Stomach (tissue), 9 donors: ENCODE measurements around the gene PTPRT. TPM values are rescaled to one million over a fixed set of nuclear protein-coding genes. Genes with fewer than 3 reads are reported as not detected.

Source experiments
- DNase-seq, 2 donors: peaks; one replicate each; pipeline versions ENCODE4 v3.0.0 to v3.0.0-alpha.2; 2013 to 2019
- H3K27ac ChIP-seq, 5 donors: fragments of 200-600 bp in 4 of 5; sonication (generic) in 4 of 5; one replicate each; pipeline ENCODE4 v1.5.1; 2013 to 2019; ENCODE audit warnings: mild to moderate bottlenecking in 1 of 5, moderate library complexity in 1 of 5
- H3K27me3 ChIP-seq, 3 donors: fragments of 200-600 bp; sonication (generic); one replicate each; pipeline ENCODE4 v1.5.1; 2017 to 2019; ENCODE audit warnings: mixed run types in 1 of 3
- H3K36me3 ChIP-seq, 4 donors: fragments of 200-600 bp; sonication (generic); 1 replicate in 3 of 4; 2 replicates in 1 of 4; pipeline ENCODE4 v1.5.1; 2016 to 2019
- H3K4me1 ChIP-seq, 4 donors: fragments of 200-600 bp; sonication (generic); one replicate each; pipeline ENCODE4 v1.5.1; 2016 to 2019
- H3K4me3 ChIP-seq, 4 donors: fragments of 200-600 bp; sonication (generic) in 3 of 4; one replicate each; pipeline ENCODE4 v1.5.1; 2016 to 2019; ENCODE audit warnings: mild to moderate bottlenecking in 1 of 4
- H3K9me3 ChIP-seq, 4 donors: fragments of 200-600 bp; sonication (generic); one replicate each; pipeline ENCODE4 v1.5.1; 2016 to 2019
- EP300 ChIP-seq: sonication (generic); formaldehyde crosslinking; IDR thresholded peaks from one replicate; pipeline ENCODE4 v1.6.1; 2017; ENCODE audit warnings: antibody characterized with exemption
- POLR2A ChIP-seq, 4 donors: fragments of 450-650 bp; IDR thresholded peaks; one replicate each; pipeline ENCODE4 v1.6.1; 2016; ENCODE audit warnings: antibody characterized with exemption in 4 of 4, control low read depth in 2 of 4, mild to moderate bottlenecking in 1 of 4, moderate library complexity in 1 of 4
- POLR2AphosphoS5 ChIP-seq, 3 donors: sonication (generic); formaldehyde crosslinking; IDR thresholded peaks; one replicate each; pipeline ENCODE4 v1.6.1; 2016; ENCODE audit warnings: antibody characterized with exemption in 3 of 3
- WGBS, 5 donors: extraction: QIAGEN DNeasy Blood & Tissue Kit in 3 of 5; methylation state at CpG; one replicate each; pipeline versions ENCODE4 v1.1.5 to v1.1.7; 2013 to 2018; 5-methylcytosine and 5-hydroxymethylcytosine counted together
- intact Hi-C: fragments of 100-400 bp; cut with DNase I; formaldehyde crosslinking; loops from one replicate; pipeline ENCODE4 v1.15.1; 2023; ENCODE audit warnings: low total_unique reads
- polyA plus RNA-seq, 3 donors: library from polyadenylated mRNA; stranded (reverse); fragments of 200-250 nt; gene quantifications; one replicate each; pipeline ENCODE4 v1.2.3, GENCODE V29; 2013
- total RNA-seq, 5 donors: library from RNA; depleted of rRNA; stranded (reverse); fragments of >200 nt; gene quantifications; one replicate each; pipeline versions ENCODE4 v1.1.0 to v1.2.3, GENCODE V29; 2014 to 2016
- TF ChIP-seq, protein P1 (sequence below), 7 experiments: fragments of 450-650 bp in 4 of 7; fragments of 200-600 bp in 3 of 7; sonication (generic) in 3 of 7; IDR thresholded peaks; one replicate each; pipeline ENCODE4 v1.5.1; 2016 to 2019; ENCODE audit warnings: antibody characterized with exemption in 7 of 7, control low read depth in 2 of 7, mild to moderate bottlenecking in 1 of 7
- donor health status: healthy with polysubstance abuse.
- donor health status: Bipolar disorder and iron deficiency.
- donor health status: healthy.

The PTPRT gene
- total and polyA plus RNA-seq, 8 donors = 0.05 to 11.6 (median 1.7) TPM; not detected in 2

DNA sequence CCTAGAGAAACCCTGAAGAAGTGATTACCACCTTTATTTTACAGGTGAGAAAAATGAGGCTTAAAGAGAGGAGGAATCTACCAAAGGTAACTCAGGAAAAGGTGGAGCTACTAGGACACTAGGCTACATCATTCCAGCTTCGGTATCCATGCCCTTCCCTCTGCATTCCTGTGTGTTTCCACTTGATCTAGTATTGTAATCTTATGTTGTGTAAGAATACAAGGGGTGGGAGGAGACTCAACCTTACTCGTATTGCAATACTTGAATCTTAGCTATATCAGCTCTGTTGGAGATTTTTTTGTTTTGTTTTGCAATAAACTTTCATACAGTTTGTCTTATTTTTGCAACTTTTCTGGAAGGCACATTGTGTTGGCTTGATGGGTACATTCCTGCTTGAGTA, 742.4 kb downstream of the PTPRT start:
- Histone ChIP-seq H3K36me3 (no peaks in the 10 kb centered on the region), H3K27me3 (no peaks in the 10 kb centered on the region), H3K4me3 (no peak overlapping the region), H3K4me1 (no peaks in the 10 kb centered on the region), H3K9me3 (no peaks in the 10 kb centered on the region), H3K27ac (no peak overlapping the region)
- 68 to 77% (median 69%) methylated on average over 2 of the region's 2 CpGs for WGBS, 5 donors
- intact Hi-C loops = no loop called here
- DNase-seq = no peak
- no peak for TF ChIP-seq POLR2AphosphoS5 (IDR thresholded peaks at IDR 0.05)
- TF ChIP-seq POLR2A (IDR thresholded peaks at IDR 0.05) = no peak
- TF ChIP-seq, protein P1, sequence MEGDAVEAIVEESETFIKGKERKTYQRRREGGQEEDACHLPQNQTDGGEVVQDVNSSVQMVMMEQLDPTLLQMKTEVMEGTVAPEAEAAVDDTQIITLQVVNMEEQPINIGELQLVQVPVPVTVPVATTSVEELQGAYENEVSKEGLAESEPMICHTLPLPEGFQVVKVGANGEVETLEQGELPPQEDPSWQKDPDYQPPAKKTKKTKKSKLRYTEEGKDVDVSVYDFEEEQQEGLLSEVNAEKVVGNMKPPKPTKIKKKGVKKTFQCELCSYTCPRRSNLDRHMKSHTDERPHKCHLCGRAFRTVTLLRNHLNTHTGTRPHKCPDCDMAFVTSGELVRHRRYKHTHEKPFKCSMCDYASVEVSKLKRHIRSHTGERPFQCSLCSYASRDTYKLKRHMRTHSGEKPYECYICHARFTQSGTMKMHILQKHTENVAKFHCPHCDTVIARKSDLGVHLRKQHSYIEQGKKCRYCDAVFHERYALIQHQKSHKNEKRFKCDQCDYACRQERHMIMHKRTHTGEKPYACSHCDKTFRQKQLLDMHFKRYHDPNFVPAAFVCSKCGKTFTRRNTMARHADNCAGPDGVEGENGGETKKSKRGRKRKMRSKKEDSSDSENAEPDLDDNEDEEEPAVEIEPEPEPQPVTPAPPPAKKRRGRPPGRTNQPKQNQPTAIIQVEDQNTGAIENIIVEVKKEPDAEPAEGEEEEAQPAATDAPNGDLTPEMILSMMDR (IDR thresholded peaks at IDR 0.05) = no peak
- TF ChIP-seq EP300 = no peak

DNA sequence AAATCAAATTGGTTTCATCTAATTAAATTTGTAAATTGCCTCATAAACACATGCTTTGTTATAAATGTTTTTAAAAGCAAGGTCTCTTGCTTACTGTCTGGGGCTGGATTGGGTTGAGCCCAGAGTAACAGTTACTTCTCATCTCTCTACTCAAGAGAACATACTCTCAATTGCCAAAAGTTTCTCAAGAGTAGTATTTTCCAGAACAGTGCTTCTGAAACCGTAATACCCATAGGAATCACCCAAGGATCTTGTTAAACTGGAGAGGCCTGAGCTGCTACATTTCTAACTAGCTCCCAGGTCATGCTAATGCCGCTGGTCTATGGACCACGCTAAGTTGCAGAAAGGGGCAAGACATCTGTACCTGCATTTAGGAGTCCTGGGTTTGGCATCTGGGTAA, 744.9 kb downstream of the PTPRT start:
- H3K4me3 ChIP-seq = no peak overlapping the region
- no peaks in the 10 kb centered on the region for H3K4me1 ChIP-seq
- TF ChIP-seq, protein P1 (IDR thresholded peaks at IDR 0.05) = no peak
- TF ChIP-seq POLR2A (IDR thresholded peaks at IDR 0.05) (no peak), POLR2AphosphoS5 (IDR thresholded peaks at IDR 0.05) (no peak), EP300 (no peak)
- H3K27me3 ChIP-seq = no peaks in the 10 kb centered on the region
- H3K9me3 ChIP-seq = no peaks in the 10 kb centered on the region
- no peaks in the 10 kb centered on the region for H3K36me3 ChIP-seq
- 55 to 90% (median 84%) methylated on average over 3 of the region's 3 CpGs for WGBS, 5 donors
- H3K27ac ChIP-seq = no peak overlapping the region
- intact Hi-C loops = no loop called here
- no peak for DNase-seq

DNA sequence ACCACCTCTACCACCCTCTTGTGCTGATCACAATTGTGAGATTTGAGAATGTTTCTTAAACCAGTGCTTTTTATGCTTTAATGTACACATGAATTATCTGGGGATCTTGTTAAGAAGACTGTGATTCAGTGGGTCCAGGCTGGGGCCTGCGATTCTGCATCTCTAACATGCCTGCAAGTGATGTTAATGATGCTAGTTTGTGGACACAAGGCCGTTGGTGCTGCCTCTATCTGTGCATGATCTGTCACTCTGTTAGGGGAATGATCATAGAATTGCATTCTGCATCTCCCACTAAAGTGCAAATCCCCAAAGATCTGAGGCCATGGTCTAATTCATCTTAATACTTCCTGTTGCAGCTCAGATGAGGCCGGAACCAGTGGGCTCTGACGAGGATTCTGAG, 746.5 kb downstream of the PTPRT start:
- H3K27ac ChIP-seq = no peak overlapping the region
- intact Hi-C loops = no loop called here
- 66 to 84% (median 76%) methylated on average over 4 of the region's 4 CpGs for WGBS, 5 donors

DNA sequence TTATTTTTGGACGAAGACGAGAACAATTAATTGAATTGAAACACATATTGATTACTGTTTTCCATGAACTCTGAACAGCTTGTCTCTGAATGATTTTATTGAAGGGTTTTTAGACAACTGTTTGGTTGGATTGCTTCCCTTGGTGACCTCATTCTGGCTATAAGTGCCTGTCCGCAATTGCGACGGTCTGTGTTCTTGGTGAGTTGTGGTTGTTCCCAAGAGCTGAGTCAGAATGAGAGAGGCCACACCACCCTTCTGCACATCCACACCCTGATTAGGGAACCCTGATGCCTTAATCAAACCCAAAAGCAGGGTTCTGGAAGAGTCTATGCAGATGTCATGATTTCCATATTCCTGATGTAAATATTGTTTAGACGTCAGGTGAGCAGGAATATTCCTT, 747.0 kb downstream of the PTPRT start:
- Histone ChIP-seq H3K27ac (no peak overlapping the region), H3K4me1 (no peaks in the 10 kb centered on the region), H3K27me3 (no peaks in the 10 kb centered on the region), H3K9me3 (no peaks in the 10 kb centered on the region), H3K36me3 (no peaks in the 10 kb centered on the region), H3K4me3 (no peak overlapping the region)
- 77 to 87% (median 83%) methylated on average over 6 of the region's 6 CpGs for WGBS, 5 donors
- intact Hi-C loops = no loop called here
- TF ChIP-seq POLR2AphosphoS5 (IDR thresholded peaks at IDR 0.05) (no peak), EP300 (no peak), POLR2A (IDR thresholded peaks at IDR 0.05) (no peak)
- TF ChIP-seq, protein P1 (IDR thresholded peaks at IDR 0.05) = no peak
- DNase-seq = peak in 1 of 2 donors; percentile 20

More for the DNA sequence above, 746.5 kb downstream of the PTPRT start:
- no peaks in the 10 kb centered on the region for H3K4me1 ChIP-seq
- no peak for DNase-seq
- H3K4me3 ChIP-seq = no peak overlapping the region
- no peaks in the 10 kb centered on the region for H3K36me3 ChIP-seq
- no peak for TF ChIP-seq POLR2AphosphoS5 (IDR thresholded peaks at IDR 0.05)
- no peak for TF ChIP-seq EP300
- TF ChIP-seq POLR2A (IDR thresholded peaks at IDR 0.05) = no peak
- TF ChIP-seq, protein P1 (IDR thresholded peaks at IDR 0.05) = no peak
- no peaks in the 10 kb centered on the region for H3K9me3 ChIP-seq
- H3K27me3 ChIP-seq = no peaks in the 10 kb centered on the region
